Measurements from ENCODE around the gene RAB10.
"Not testable (repeated sequence)": the region's sequence is repeated elsewhere in the genome, so short reads cannot be mapped to it uniquely, and the experiment has no call there.

RAB10 gene

GRCh38 chr2:26016012-26016705 is 17.7 kb upstream of the RAB10 start:
- FAIRE-seq, result no peak
- DNase-seq (ENCODE audit: insufficient read length, low spot score), result no peak
- TF ChIP-seq, protein P1, sequence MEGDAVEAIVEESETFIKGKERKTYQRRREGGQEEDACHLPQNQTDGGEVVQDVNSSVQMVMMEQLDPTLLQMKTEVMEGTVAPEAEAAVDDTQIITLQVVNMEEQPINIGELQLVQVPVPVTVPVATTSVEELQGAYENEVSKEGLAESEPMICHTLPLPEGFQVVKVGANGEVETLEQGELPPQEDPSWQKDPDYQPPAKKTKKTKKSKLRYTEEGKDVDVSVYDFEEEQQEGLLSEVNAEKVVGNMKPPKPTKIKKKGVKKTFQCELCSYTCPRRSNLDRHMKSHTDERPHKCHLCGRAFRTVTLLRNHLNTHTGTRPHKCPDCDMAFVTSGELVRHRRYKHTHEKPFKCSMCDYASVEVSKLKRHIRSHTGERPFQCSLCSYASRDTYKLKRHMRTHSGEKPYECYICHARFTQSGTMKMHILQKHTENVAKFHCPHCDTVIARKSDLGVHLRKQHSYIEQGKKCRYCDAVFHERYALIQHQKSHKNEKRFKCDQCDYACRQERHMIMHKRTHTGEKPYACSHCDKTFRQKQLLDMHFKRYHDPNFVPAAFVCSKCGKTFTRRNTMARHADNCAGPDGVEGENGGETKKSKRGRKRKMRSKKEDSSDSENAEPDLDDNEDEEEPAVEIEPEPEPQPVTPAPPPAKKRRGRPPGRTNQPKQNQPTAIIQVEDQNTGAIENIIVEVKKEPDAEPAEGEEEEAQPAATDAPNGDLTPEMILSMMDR (IDR thresholded peaks at IDR 0.05; ENCODE audit: insufficient read depth, missing control alignments), result no peak

DNA sequence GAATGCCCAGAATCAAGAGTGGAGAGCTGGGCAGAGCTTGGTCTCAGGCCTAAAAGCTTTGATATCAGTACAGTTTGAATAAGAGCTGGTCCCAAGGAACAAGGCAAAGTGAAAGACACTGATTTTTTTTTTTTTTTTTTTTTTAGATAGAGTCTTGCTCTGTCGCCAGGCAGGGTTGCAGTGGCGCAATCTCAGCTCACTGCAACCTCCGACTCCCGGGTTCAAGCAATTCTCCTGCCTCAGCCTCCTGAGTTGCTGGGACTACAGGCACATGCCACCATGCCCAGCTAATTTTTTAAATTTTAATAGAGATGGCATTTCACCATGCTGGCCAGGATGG is 17.2 kb upstream of the RAB10 start:
- not testable (repeated sequence) for FAIRE-seq; DNase-seq (ENCODE audit: insufficient read length, low spot score)

DNA sequence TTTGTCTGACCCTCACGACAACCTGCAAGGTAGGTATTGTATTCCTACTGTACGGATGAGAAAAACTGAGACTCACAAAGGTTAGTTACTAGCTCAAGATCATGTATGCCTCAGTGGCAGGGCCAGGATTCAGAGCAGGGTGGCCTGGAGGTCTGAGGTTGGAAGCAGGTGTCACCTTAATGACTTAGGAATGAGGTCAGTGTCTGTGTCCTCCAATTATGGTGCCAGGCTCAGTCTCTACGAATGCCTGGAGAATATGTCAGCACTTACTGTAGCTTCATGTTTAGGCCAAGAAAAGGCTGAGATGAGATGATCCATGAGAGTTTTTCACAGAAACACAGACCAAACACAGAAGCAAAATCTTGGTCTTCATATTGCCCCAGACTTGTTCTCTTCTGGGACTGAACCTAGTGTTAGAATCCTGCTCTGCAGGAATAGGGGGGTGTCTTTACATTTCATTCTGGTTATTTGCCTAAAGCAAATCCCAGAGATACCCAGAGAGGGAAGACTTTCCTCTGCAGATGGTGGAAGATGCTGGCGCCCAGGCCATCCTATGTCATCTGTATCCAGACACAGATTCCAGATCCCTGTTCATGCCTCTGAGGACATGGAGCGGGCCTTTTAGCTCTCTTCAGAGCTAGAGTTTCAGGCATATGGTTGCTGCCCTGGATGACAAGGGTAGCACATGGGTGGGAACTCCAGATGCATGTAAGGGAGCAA is 16.3 kb upstream of the RAB10 start:
- DNase-seq (ENCODE audit: insufficient read length, low spot score), result no peak
- TF ChIP-seq, protein P1 (IDR thresholded peaks at IDR 0.05; ENCODE audit: insufficient read depth, missing control alignments), result no peak
- no peak for FAIRE-seq

DNA sequence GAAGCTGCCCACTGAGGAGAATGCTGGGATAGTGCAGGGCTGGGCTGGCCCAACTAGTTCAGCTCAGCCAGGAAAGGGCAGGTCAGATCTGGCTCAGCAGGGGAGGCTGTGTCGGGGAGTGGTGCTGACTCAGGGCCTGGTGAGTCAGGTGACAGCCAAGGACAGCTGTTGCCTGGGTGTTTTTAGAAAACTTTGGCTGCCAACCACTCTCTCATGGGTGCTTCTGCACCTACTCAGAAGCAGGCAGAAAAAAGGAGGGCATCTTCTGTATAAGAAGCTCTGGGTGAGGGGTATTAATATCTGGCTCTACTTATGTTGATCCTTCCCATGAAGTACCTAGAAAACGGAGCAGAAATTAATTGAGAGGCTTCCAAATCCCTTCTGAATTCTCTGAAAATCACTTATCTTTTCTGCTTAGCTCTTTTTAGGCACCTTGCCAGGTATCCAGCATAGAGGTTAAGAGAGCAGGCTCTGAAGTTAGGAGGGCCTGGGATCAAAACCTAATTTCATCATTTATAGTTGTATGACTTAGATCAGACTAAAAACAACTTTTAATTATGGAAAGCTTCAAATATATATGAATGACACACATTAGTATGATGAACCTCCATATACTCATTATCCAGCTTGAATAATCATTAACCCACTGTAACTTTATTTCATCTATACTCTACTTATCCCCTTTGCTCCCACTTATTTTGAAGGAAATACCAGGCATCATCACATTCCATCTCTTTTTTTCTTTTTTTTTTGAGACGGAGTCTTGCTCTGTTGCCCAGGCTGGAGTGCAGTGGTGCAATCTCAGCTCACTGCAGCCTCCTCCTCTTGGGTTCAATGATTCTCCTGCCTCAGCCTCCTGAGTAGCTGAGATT is 15.5 kb upstream of the RAB10 start:
- FAIRE-seq, result no peak
- TF ChIP-seq, protein P1 (IDR thresholded peaks at IDR 0.05; ENCODE audit: insufficient read depth, missing control alignments), result no peak
- DNase-seq (ENCODE audit: insufficient read length, low spot score), result no peak

- TF ChIP-seq, protein P1 (IDR thresholded peaks at IDR 0.05; ENCODE audit: insufficient read depth, missing control alignments), result no peak
- FAIRE-seq (no peak), DNase-seq (ENCODE audit: insufficient read length, low spot score) (no peak)
Measured at GRCh38 chr2:26020231-26020640, 13.6 kb upstream of the RAB10 start.

- FAIRE-seq (no peak), DNase-seq (ENCODE audit: insufficient read length, low spot score) (no peak)
- TF ChIP-seq, protein P1 (IDR thresholded peaks at IDR 0.05; ENCODE audit: insufficient read depth, missing control alignments), result no peak
Measured at GRCh38 chr2:26024260-26024659, 9.6 kb upstream of the RAB10 start.

DNA sequence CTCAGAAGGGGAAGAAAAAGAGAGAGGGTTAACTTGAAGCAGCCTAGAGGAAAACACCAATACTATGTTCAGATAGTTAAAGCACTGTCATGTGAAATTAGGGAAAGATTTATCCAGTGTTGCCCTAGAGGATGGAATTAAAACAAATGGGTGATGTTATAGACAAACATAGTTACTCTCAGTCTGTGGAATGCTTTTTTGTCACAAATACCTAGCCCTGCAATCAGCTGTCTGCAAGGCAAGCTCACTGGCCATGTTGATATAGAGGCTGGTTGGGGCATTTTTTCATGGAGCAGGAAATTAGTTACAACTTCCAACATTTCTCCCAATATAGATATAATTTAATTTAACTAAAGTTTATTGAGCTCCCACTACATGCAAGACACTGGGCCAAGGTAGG is 8.4 kb upstream of the RAB10 start:
- DNase-seq (ENCODE audit: insufficient read length, low spot score) (no peak), FAIRE-seq (no peak)
- TF ChIP-seq, protein P1 (IDR thresholded peaks at IDR 0.05; ENCODE audit: insufficient read depth, missing control alignments), result no peak

- FAIRE-seq; DNase-seq (ENCODE audit: insufficient read length, low spot score): not testable (repeated sequence)
Measured at GRCh38 chr2:26028083-26028482, 5.8 kb upstream of the RAB10 start.

- DNase-seq (ENCODE audit: insufficient read length, low spot score); FAIRE-seq: not testable (repeated sequence)
Measured at GRCh38 chr2:26032586-26033269, 1.2 kb upstream of the RAB10 start.
